ENCODE measurements around the gene NDC1. TPM values are rescaled to one million over a fixed set of nuclear protein-coding genes. Genes with fewer than 3 reads are reported as not detected.

Gene NDC1
- total RNA-seq, 1 donor from 2014 or later, result 94.3 TPM

GRCh38 chr1:53735261-53735660, 102.8 kb downstream of the NDC1 start:
- H3K27ac ChIP-seq, result no peak overlapping the region
- peaks cover 23% of the 10 kb centered on the region for H4K20me1 ChIP-seq (ENCODE audit: low read depth)
- H3K9me3 Mint-ChIP-seq, result no peaks in the 10 kb centered on the region
- H3K4me2 ChIP-seq, result no peak overlapping the region
- H3K36me3 Mint-ChIP-seq, result no peaks in the 10 kb centered on the region
- no peak for DNase-seq (ENCODE audit: low spot score)
- H3K9ac ChIP-seq, result no peak overlapping the region
- H3K4me3 Mint-ChIP-seq, result no peak overlapping the region
- no peaks in the 10 kb centered on the region for H3K9me3 ChIP-seq (ENCODE audit: low read depth)
- no peaks in the 10 kb centered on the region for H3K79me2 ChIP-seq (ENCODE audit: low read depth)
- no peak overlapping the region for H2AFZ ChIP-seq (replicated peaks)
- H3K4me3 ChIP-seq, result no peak overlapping the region
- no peak for TF ChIP-seq EZH2phosphoT487 (IDR thresholded peaks at IDR 0.05)
- TF ChIP-seq EZH2 (IDR thresholded peaks at IDR 0.05), result no peak
- no peak for TF ChIP-seq CTCF (IDR thresholded peaks at IDR 0.05)
- no peaks in the 10 kb centered on the region for H3K36me3 ChIP-seq
- H3K27ac Mint-ChIP-seq, result no peak overlapping the region
- H3K4me1 Mint-ChIP-seq, result peaks cover 16% of the 10 kb centered on the region
- peaks cover 18% of the 10 kb centered on the region for H3K4me1 ChIP-seq
- peaks cover 22% of the 10 kb centered on the region for H3F3A ChIP-seq (ENCODE audit: low read depth)
- peaks cover 41% of the 10 kb centered on the region for H3K27me3 Mint-ChIP-seq (ENCODE audit: insufficient read depth, low read depth)
- H3K27me3 ChIP-seq, result peaks cover 85% of the 10 kb centered on the region

- Histone ChIP-seq H3K4me2 (no peak overlapping the region), H3K9ac (no peak overlapping the region), H3K4me3 (no peak overlapping the region), H3K27ac (no peak overlapping the region), H3K36me3 (no peaks in the 10 kb centered on the region), H3F3A (ENCODE audit: low read depth) (peaks cover 18% of the 10 kb centered on the region), H3K79me2 (ENCODE audit: low read depth) (no peaks in the 10 kb centered on the region), H3K27me3 (peaks cover 80% of the 10 kb centered on the region), H4K20me1 (ENCODE audit: low read depth) (peaks cover 18% of the 10 kb centered on the region), H2AFZ (replicated peaks) (no peak overlapping the region), H3K4me1 (peaks cover 16% of the 10 kb centered on the region), H3K9me3 (ENCODE audit: low read depth) (no peaks in the 10 kb centered on the region)
- Mint-ChIP-seq H3K27me3 (ENCODE audit: insufficient read depth, low read depth) (peaks cover 38% of the 10 kb centered on the region), H3K36me3 (no peaks in the 10 kb centered on the region), H3K4me1 (peaks cover 16% of the 10 kb centered on the region), H3K27ac (no peak overlapping the region), H3K4me3 (no peak overlapping the region), H3K9me3 (no peaks in the 10 kb centered on the region)
- DNase-seq (ENCODE audit: low spot score), result peak; percentile 60
- TF ChIP-seq CTCF (IDR thresholded peaks at IDR 0.05) (no peak), EZH2 (IDR thresholded peaks at IDR 0.05) (no peak), EZH2phosphoT487 (IDR thresholded peaks at IDR 0.05) (no peak)
Measured at GRCh38 chr1:53734650-53735211, 103.4 kb downstream of the NDC1 start.

- H3F3A ChIP-seq (ENCODE audit: low read depth), result peaks cover 13% of the 10 kb centered on the region
- H3K4me2 ChIP-seq, result no peak overlapping the region
- peaks cover 15% of the 10 kb centered on the region for H4K20me1 ChIP-seq (ENCODE audit: low read depth)
- Mint-ChIP-seq H3K36me3 (no peaks in the 10 kb centered on the region), H3K4me1 (peaks cover 17% of the 10 kb centered on the region), H3K4me3 (no peak overlapping the region), H3K27me3 (ENCODE audit: insufficient read depth, low read depth) (peaks cover 34% of the 10 kb centered on the region), H3K27ac (no peak overlapping the region), H3K9me3 (no peaks in the 10 kb centered on the region)
- no peaks in the 10 kb centered on the region for H3K36me3 ChIP-seq
- H2AFZ ChIP-seq (replicated peaks), result no peak overlapping the region
- H3K9ac ChIP-seq, result no peak overlapping the region
- peaks cover 74% of the 10 kb centered on the region for H3K27me3 ChIP-seq
- TF ChIP-seq EZH2 (IDR thresholded peaks at IDR 0.05) (no peak), CTCF (IDR thresholded peaks at IDR 0.05) (no peak), EZH2phosphoT487 (IDR thresholded peaks at IDR 0.05) (no peak)
- H3K4me3 ChIP-seq, result no peak overlapping the region
- no peaks in the 10 kb centered on the region for H3K79me2 ChIP-seq (ENCODE audit: low read depth)
- DNase-seq (ENCODE audit: low spot score), result no peak
- H3K27ac ChIP-seq, result no peak overlapping the region
- peaks cover 13% of the 10 kb centered on the region for H3K4me1 ChIP-seq
- no peaks in the 10 kb centered on the region for H3K9me3 ChIP-seq (ENCODE audit: low read depth)
Measured at GRCh38 chr1:53733975-53734649, 104.0 kb downstream of the NDC1 start.
